Mesenchymal stem cell (in vitro differentiated cells and primary cell): ENCODE measurements around the gene TMPRSS13.

Experiments used
- DNase-seq: peaks from one replicate; pipeline ENCODE4 v3.0.0-alpha.2; 2013
- H2AFZ ChIP-seq: one replicate; pipeline ENCODE4 v1.6.1; 2013; ENCODE audit warnings: low read depth, mild to moderate bottlenecking, control low read depth, inconsistent platforms, low read length, moderate library complexity
- H2AK5ac ChIP-seq: 2 replicates; pipeline ENCODE4 v1.6.1; 2013; ENCODE audit warnings: low read length, moderate library complexity, mild to moderate bottlenecking, inconsistent platforms; ENCODE audit not compliant: severe bottlenecking
- H2BK120ac ChIP-seq: one replicate; pipeline ENCODE4 v1.6.1; 2013; ENCODE audit warnings: low read depth, mild to moderate bottlenecking, inconsistent platforms, low read length, moderate library complexity
- H2BK12ac ChIP-seq, 2 experiments: one replicate each; pipeline ENCODE4 v1.6.1; 2013; ENCODE audit warnings: inconsistent platforms in 2 of 2, low read length in 2 of 2, mild to moderate bottlenecking in 2 of 2, moderate library complexity in 2 of 2, control low read depth in 1 of 2
- H2BK15ac ChIP-seq: one replicate; pipeline ENCODE4 v1.6.1; 2013; ENCODE audit warnings: mild to moderate bottlenecking, low read depth, inconsistent platforms; ENCODE audit not compliant: poor library complexity, severe bottlenecking
- H2BK5ac ChIP-seq: 2 replicates; pipeline ENCODE4 v1.6.1; 2013; ENCODE audit warnings: low read depth, mild to moderate bottlenecking, low read length, control low read depth, inconsistent platforms; ENCODE audit not compliant: poor library complexity, severe bottlenecking
- H3K14ac ChIP-seq, 2 experiments: one replicate each; pipeline ENCODE4 v1.6.1; 2013; ENCODE audit warnings: inconsistent platforms in 2 of 2, low read length in 2 of 2, control low read depth in 1 of 2, mild to moderate bottlenecking in 1 of 2, moderate library complexity in 1 of 2
- H3K18ac ChIP-seq, 2 experiments: one replicate each; pipeline ENCODE4 v1.6.1; 2013; ENCODE audit warnings: inconsistent platforms in 2 of 2, low read length in 2 of 2, control low read depth in 1 of 2, low read depth in 1 of 2, mild to moderate bottlenecking in 1 of 2
- H3K23ac ChIP-seq, 2 experiments: one replicate each; pipeline ENCODE4 v1.6.1; 2013; ENCODE audit warnings: inconsistent platforms in 2 of 2, low read length in 2 of 2, mild to moderate bottlenecking in 2 of 2, moderate library complexity in 2 of 2, control low read depth in 1 of 2
- H3K27ac ChIP-seq: 2 replicates; pipeline ENCODE4 v1.5.1; 2013; ENCODE audit warnings: mild to moderate bottlenecking, moderate library complexity, low read length, control low read depth, inconsistent platforms; ENCODE audit not compliant: poor library complexity, severe bottlenecking
- H3K27me3 ChIP-seq, 2 experiments: 2 replicates each; pipeline versions ENCODE4 v1.6.1 to v1.7.0; 2013; ENCODE audit warnings: low read length in 2 of 2, mild to moderate bottlenecking in 2 of 2, moderate library complexity in 2 of 2, control low read depth in 1 of 2, inconsistent platforms in 1 of 2; ENCODE audit not compliant: control insufficient read depth in 1 of 2, insufficient read depth in 1 of 2
- H3K36me3 ChIP-seq, 2 experiments: 2 replicates each; pipeline versions ENCODE4 v1.6.1 to v1.7.0; 2013; ENCODE audit warnings: low read length in 2 of 2, control low read depth in 1 of 2, inconsistent platforms in 1 of 2, low read depth in 1 of 2, mild to moderate bottlenecking in 1 of 2; ENCODE audit not compliant: insufficient read depth in 2 of 2, control insufficient read depth in 1 of 2
- H3K4ac ChIP-seq, 2 experiments: one replicate each; pipeline ENCODE4 v1.6.1; 2013; ENCODE audit warnings: inconsistent platforms in 2 of 2, low read length in 2 of 2, mild to moderate bottlenecking in 2 of 2, moderate library complexity in 2 of 2, control low read depth in 1 of 2, low read depth in 1 of 2
- H3K4me1 ChIP-seq: 2 replicates; pipeline ENCODE4 v1.6.1; 2013; ENCODE audit warnings: low read depth, low read length, control low read depth; ENCODE audit not compliant: control insufficient read depth, insufficient read depth
- H3K4me2 ChIP-seq: 2 replicates; pipeline ENCODE4 v1.6.1; 2013; ENCODE audit warnings: low read length, mild to moderate bottlenecking, inconsistent platforms; ENCODE audit not compliant: poor library complexity, severe bottlenecking
- H3K4me3 ChIP-seq, 2 experiments: 2 replicates each; pipeline versions ENCODE4 v1.5.1 to v1.7.0; 2013; ENCODE audit warnings: low read length in 2 of 2, mild to moderate bottlenecking in 2 of 2, control low read depth in 1 of 2, low read depth in 1 of 2; ENCODE audit not compliant: insufficient read depth in 1 of 2
- H3K79me1 ChIP-seq: replicated peaks from 2 replicates; pipeline ENCODE4 v1.6.1; 2013; ENCODE audit warnings: mild to moderate bottlenecking, control low read depth, low read length, inconsistent platforms; ENCODE audit not compliant: poor library complexity, severe bottlenecking
- H3K9ac ChIP-seq: 2 replicates; pipeline ENCODE4 v1.7.0; 2013; ENCODE audit warnings: mild to moderate bottlenecking, low read length, moderate library complexity
- H3K9me3 ChIP-seq: 2 replicates; pipeline ENCODE4 v1.7.0; 2013; ENCODE audit warnings: mild to moderate bottlenecking, low read length; ENCODE audit not compliant: control insufficient read depth
- H4K8ac ChIP-seq: one replicate; pipeline ENCODE4 v1.6.1; 2013; ENCODE audit warnings: inconsistent platforms, mild to moderate bottlenecking, low read length, moderate library complexity
- H4K91ac ChIP-seq: one replicate; pipeline ENCODE4 v1.6.1; 2013; ENCODE audit warnings: mild to moderate bottlenecking, low read length, inconsistent platforms
- WGBS: methylation state at CpG from one replicate; pipeline ENCODE4 v1.1.7; 2013; ENCODE audit warnings: mixed read lengths; 5-methylcytosine and 5-hydroxymethylcytosine counted together

The TMPRSS13 gene

GRCh38 chr11:117962826-117963225, 33.6 kb upstream of the TMPRSS13 start:
- no peaks in the 10 kb centered on the region for H3K4me1 ChIP-seq
- H3K79me1 ChIP-seq, result no peaks in the 10 kb centered on the region
- no peak overlapping the region for H3K14ac ChIP-seq
- no peak overlapping the region for H2AFZ ChIP-seq
- 87% methylated on average over 2 of the region's 3 CpGs for WGBS
- no peak overlapping the region for H2BK12ac ChIP-seq
- no peak overlapping the region for H2BK15ac ChIP-seq
- no peaks in the 10 kb centered on the region for H3K36me3 ChIP-seq
- no peak overlapping the region for H2AK5ac ChIP-seq
- H3K4me2 ChIP-seq, result no peak overlapping the region
- no peak overlapping the region for H2BK5ac ChIP-seq
- H3K9ac ChIP-seq, result no peak overlapping the region
- no peaks in the 10 kb centered on the region for H3K9me3 ChIP-seq
- peaks cover 0 to 22% of the 10 kb centered on the region in 2 experiments for H3K27me3 ChIP-seq
- H3K18ac ChIP-seq, result no peak overlapping the region
- no peak overlapping the region for H3K23ac ChIP-seq
- no peak for DNase-seq
- H4K8ac ChIP-seq, result no peak overlapping the region
- H3K4ac ChIP-seq, result no peak overlapping the region
- H3K4me3 ChIP-seq, result no peak overlapping the region
- H2BK120ac ChIP-seq, result no peak overlapping the region
- no peak overlapping the region for H4K91ac ChIP-seq
- H3K27ac ChIP-seq, result no peak overlapping the region

DNA sequence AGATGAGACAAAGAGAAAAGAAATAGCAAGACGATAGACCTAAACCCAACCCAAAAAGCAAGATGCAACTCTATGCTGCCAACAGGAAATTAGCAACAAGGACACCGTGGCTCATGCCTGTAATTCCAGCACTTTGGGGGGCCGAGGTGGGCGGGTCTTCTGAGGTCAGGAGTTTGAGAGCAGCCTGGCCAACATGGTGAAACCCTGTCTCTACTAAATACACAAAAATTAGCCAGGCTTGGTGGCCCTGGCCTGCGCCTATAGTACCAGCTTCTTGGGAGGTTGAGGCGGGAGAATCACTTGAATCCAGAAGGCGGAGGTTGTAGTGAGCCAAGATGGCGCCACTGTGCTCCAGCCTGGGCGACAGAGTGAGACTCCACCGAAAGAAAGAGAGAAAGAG, 32.7 kb upstream of the TMPRSS13 start:
- Histone ChIP-seq H3K18ac (no peak overlapping the region), H3K14ac (no peak overlapping the region), H4K8ac (no peak overlapping the region), H3K27me3 (peaks cover 4 to 26% of the 10 kb centered on the region in 2 experiments), H3K36me3 (no peaks in the 10 kb centered on the region), H3K9me3 (peaks cover 4% of the 10 kb centered on the region), H3K4me2 (no peak overlapping the region), H2BK5ac (no peak overlapping the region), H2BK15ac (no peak overlapping the region), H2AFZ (no peak overlapping the region), H3K79me1 (no peaks in the 10 kb centered on the region), H2BK120ac (no peak overlapping the region), H3K27ac (no peak overlapping the region), H3K4me1 (no peaks in the 10 kb centered on the region), H2AK5ac (no peak overlapping the region), H3K4ac (no peak overlapping the region), H3K23ac (no peak overlapping the region), H3K9ac (no peak overlapping the region), H4K91ac (no peak overlapping the region), H3K4me3 (no peak overlapping the region), H2BK12ac (no peak overlapping the region)
- WGBS, result 82% methylated on average over 10 of the region's 10 CpGs
- DNase-seq, result no peak

GRCh38 chr11:117960406-117960805, 31.2 kb upstream of the TMPRSS13 start:
- Histone ChIP-seq H3K27me3 (peaks cover 4 to 31% of the 10 kb centered on the region in 2 experiments), H2BK5ac (no peak overlapping the region), H2AFZ (no peak overlapping the region), H4K91ac (no peak overlapping the region), H3K4me1 (no peaks in the 10 kb centered on the region), H3K36me3 (no peaks in the 10 kb centered on the region), H3K9ac (no peak overlapping the region), H4K8ac (no peak overlapping the region), H3K18ac (no peak overlapping the region), H3K79me1 (no peaks in the 10 kb centered on the region), H3K9me3 (peaks cover 4% of the 10 kb centered on the region), H3K27ac (no peak overlapping the region), H3K4me2 (no peak overlapping the region), H2BK12ac (no peak overlapping the region), H2AK5ac (no peak overlapping the region), H3K4ac (no peak overlapping the region), H2BK15ac (no peak overlapping the region), H3K14ac (no peak overlapping the region), H3K4me3 (no peak overlapping the region), H3K23ac (no peak overlapping the region), H2BK120ac (no peak overlapping the region)
- DNase-seq, result no peak
- no CpG with 5 or more reads among the region's 1 CpG for WGBS

- Histone ChIP-seq H3K4ac (no peak overlapping the region), H3K18ac (no peak overlapping the region), H3K9me3 (peaks cover 4% of the 10 kb centered on the region), H3K9ac (no peak overlapping the region), H4K91ac (no peak overlapping the region), H2BK15ac (no peak overlapping the region), H3K4me2 (no peak overlapping the region), H3K4me1 (no peaks in the 10 kb centered on the region), H2BK12ac (no peak overlapping the region), H3K4me3 (no peak overlapping the region), H4K8ac (no peak overlapping the region), H3K14ac (no peak overlapping the region), H3K79me1 (no peaks in the 10 kb centered on the region), H2BK120ac (no peak overlapping the region), H2AK5ac (no peak overlapping the region), H3K23ac (no peak overlapping the region), H3K36me3 (no peaks in the 10 kb centered on the region), H3K27me3 (peaks cover 4 to 38% of the 10 kb centered on the region in 2 experiments), H2BK5ac (no peak overlapping the region), H3K27ac (no peak overlapping the region), H2AFZ (no peak overlapping the region)
- no peak for DNase-seq
- WGBS, result 65% methylated on average over 1 of the region's 1 CpG
Measured at GRCh38 chr11:117959438-117960149, 30.4 kb upstream of the TMPRSS13 start.
